Left ventricle myocardium superior (tissue), 1 donor: ENCODE measurements around the gene TMEM63B. TPM values are rescaled to one million over a fixed set of nuclear protein-coding genes. Genes with fewer than 3 reads are reported as not detected.

Experiments
- ATAC-seq: fragments of 200-7000 bp; cut with Tn5 transposase; one replicate; pipeline ENCODE4 v1.9.1; 2020; ENCODE audit warnings: mild to moderate bottlenecking, moderate library complexity
- DNase-seq: peaks from one replicate; pipeline ENCODE4 v3.0.0-alpha.2; 2020
- intact Hi-C: fragments of 100-400 bp; cut with micrococcal nuclease; formaldehyde crosslinking; loops from one replicate; pipeline ENCODE4 v1.11.0; 2022
- total RNA-seq: library from RNA; stranded (reverse); fragmentation: NEBNext Ultra II Directional; extraction: Animal tissue kit (Norgen Biotek cat#: 25700); gene quantifications from one replicate; pipeline ENCODE4 v1.2.1, GENCODE V29; 2021
- donor health status: DM: no; HTN: yes; CAD: no; lungs with severe emphysema.

Gene TMEM63B
- total RNA-seq, 1 donor from 2014 or later = 47.3 TPM

DNA sequence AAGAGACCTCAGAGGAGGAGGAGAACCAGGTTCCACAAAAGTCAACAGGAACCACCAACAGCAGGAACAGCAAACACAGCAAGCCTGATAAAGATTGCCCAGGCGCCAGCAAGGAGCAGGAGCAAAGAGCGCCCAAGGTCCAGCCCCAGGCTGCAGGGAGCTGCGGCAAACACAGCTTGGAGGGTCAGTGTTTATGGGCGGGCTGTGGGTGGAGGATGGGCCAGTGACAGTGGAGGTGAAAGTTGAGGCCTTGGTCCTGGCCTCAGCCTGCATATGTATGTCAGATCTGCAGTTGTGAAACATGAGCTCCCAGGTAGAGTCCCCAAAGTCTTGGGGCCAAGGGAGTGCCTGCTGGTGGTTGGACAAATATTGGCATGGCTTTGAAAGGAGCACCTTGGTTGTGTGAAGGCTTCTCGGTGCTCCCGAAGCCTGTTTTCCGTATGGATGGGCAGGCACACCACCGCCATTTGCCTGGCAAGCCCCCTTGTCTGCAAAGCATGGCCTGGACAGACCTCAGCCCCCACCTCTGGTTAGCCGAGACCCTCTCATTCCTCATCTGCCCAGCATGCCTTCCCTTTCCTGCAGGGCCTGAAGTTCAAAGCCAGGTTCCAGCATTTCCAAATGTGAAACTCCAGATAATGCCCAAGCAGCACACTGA lies 29.3 kb downstream of the TMEM63B start:
- intact Hi-C loops = no loop called here
- ATAC-seq (no peak), DNase-seq (no peak)

DNA sequence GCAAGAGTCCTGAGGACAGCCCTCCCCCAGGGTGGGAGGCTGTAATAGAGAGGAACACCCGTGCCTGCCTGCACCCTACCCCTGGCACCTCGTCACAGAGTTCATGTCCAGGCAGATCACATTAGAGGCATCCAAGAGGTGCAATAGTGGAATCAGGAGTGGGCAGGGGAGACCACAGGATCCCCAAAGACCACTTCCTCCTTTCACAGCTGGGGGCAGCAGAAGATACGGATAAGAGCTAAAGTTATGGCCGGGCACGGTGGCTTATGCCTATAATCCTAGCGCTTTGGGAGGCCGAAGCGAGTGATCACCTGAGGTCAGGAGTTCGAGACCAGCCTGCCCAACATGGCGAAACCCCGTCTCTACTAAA lies 29.8 kb downstream of the TMEM63B start:
- ATAC-seq (no peak), DNase-seq (no peak)
- intact Hi-C loops = no loop called here

DNA sequence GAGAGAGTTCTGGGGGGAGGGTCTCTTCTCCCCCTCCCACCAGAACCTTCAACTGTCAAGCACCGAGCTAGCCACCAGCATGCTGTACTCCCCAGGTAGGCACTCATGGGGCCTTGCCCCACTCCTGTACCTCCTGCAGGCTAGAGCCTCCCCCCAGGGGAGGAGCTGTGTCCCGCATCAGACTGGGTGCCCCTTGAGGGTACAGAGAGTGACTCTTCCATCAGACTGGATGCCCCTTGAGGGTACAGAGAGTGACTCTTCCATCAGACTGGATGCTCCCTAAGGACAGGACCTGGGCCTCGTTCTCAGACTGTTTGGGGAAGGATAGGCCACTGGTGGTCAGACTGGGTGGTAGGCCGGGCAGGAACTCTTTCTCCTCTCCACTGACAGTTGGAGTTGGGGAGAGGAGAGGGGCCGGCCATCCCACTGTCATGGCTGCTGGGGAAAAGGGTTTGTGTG lies 31.4 kb downstream of the TMEM63B start, which contains the start of gene CAPN11:
Gene CAPN11, plus strand, starts transcription at position 51 of the 459 bp plus-strand sequence. Its CDS starts 29 bp downstream, at position 80.
- DNase-seq (no peak), ATAC-seq (no peak)
- intact Hi-C loops = no loop called here

DNA sequence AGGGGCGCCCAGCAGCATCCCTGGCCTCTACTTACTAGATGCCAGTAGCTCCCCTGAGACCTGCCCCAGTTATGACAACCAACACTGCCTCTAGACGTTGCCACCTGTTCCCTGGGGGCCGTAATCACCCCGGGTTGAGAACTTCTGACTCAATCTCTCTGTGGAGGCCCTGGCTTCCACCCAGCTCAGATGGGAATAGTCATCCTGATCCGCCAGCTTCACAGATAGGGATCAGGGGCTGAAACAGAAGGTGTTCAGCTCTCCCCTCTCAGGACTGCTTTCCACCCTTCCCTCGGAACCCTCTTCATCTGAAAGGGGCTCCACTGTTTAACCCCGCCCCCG lies 34.6 kb downstream of the TMEM63B start:
- intact Hi-C loops = no loop called here
- ATAC-seq (no peak), DNase-seq (no peak)

DNA sequence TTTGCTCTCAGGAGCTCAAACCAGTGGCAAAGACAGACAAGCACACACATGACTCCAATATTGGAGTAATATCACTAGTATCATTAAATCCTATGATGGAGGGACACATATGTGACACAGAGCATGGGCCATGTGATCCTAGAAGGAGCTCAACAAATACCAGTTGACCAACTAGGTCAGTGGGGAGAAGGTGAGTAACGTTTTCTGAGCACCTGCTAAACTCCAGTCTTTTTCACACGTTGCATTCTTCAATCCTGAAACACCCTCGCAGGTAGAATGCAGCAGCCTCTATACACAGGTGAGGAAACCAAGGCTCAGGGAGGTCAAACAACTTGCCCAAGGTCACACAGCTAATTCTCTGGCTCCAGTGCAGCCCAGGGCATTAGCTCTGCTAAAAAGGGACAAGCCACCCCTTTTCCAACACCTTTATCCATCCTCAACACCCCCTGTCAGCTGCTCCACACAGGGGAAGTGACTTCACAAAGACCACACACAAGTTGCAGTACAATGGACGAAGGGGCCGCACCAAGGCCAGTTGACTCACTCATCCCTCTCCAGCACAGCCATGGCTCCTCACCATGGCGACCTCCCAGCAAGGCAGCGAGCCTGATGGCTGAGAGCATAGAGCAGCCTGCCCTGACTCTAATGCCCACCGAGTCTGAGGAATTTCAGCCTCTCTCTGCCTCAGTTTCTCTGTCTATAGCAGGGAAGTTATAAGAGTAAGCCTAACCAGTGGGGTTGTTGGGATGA lies 35.7 kb downstream of the TMEM63B start:
- no peak for DNase-seq
- ATAC-seq = no peak
- intact Hi-C loops = no loop called here

DNA sequence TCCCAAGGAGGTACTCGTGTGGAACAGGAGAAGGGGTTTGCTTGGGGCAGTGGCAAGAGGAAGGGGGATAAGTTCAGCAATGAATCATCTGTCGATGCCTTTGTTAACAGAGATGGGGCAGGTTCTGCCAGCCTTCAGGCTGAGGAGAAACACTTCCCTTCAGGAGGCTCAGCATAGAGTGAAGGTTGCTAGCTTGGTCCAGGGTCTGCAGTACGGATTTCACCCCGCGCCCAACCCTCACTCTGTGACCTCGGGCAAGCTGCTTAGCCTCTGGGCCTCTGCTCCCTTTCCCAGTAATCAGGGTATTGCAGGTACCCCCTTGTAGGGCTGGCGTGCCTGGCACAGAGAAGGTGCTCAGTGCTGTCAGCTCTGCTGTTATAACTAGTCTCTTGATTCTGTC lies 38.8 kb downstream of the TMEM63B start:
- intact Hi-C loops = no loop called here
- no peak for DNase-seq
- ATAC-seq = no peak

DNA sequence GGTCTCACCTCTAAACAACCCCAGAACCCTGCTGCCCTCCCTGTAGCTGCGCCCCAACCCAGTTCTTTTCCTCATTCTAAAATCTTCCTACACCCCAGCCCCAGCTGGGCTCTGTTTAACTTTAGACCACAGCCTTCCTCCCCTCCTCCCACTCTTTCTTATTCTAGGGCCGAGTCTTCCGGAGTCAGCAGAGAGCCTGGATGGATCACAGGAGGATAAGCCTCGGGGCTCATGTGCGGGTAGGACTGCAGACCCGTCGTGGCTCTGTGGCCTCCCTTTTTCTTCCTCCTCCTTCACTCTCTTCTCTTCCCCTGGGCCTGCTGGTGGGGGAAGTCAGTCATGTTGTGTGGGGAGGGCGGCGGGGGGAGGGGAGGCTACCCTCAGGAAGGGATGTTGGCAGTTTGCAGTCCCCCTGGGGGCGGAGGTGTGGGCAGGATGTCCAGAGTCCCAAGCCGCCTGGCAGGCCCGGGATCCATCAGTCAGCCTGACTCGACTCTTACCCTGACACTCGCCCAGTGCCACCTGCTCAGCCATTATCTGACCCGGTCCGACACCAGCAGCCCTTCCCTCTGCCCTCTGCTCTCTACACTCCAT lies 39.3 kb downstream of the TMEM63B start:
- no peak for ATAC-seq
- peak; percentile 21 for DNase-seq
- intact Hi-C loops = no loop called here

DNA sequence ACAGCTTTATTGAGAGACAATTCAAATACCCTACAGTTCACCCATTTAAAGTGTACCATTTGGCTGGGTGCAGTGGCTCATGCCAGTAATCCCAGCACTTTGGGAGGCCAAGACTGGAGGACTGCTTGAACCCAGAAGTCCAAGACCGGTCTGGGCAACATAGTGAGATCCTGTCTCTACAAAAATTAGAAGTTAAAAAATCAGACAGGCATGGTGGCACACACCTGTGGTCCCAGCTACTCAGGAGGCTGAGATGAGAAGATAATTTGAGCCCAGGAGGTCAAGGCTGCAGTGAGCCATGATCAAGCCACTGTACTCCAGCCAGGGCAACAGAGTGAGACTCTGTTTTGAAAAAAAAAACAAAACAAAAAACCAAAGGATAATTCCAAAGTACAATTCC lies 40.2 kb downstream of the TMEM63B start:
- DNase-seq (no peak), ATAC-seq (no peak)
- intact Hi-C loops = no loop called here

DNA sequence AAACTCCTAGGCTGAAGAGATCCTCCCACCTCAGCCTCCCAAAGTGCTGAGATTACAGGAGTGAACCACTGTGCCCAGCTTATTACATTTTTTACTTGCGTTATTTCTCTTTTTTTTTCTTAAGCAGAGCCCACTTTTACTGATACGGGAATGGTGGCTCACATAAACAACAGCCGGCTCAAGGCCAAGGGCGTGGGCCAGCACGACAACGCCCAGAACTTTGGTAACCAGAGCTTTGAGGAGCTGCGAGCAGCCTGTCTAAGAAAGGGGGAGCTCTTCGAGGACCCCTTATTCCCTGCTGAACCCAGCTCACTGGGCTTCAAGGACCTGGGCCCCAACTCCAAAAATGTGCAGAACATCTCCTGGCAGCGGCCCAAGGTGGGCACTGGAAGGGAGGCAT lies 41.8 kb downstream of the TMEM63B start:
- ATAC-seq = no peak
- DNase-seq = peak; percentile 52
- intact Hi-C loops = no loop called here

DNA sequence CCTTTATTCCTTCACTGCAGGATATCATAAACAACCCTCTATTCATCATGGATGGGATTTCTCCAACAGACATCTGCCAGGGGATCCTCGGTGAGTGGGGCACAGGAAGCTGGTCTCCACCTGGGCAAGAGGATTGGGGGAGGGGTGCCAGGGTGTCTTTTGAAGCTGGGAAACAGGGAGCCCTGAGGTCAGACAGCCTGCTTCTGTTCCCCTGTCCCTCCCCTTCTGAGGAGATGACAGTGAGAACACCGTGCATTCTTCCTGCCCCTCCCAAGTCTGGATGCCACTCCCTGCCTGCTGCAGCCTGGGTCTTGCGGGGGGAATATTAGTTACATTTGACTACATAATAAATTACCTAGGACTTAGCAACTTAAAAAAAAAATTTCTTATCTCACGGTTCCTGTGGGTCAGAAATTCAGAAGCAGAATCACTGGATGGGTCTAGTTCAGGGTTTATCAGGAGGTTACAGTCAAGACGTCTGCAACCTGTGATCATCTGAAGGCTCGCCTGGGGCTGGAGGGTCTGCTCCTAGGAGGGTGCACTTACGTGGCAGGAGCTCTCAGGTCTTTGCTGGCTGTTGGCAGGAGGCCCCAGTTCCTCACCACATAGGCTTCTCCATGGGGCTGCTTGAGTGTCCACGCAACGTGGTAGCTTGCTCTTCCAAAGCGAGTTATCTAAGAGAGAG lies 42.7 kb downstream of the TMEM63B start:
- intact Hi-C loops = no loop called here
- DNase-seq (no peak), ATAC-seq (no peak)

DNA sequence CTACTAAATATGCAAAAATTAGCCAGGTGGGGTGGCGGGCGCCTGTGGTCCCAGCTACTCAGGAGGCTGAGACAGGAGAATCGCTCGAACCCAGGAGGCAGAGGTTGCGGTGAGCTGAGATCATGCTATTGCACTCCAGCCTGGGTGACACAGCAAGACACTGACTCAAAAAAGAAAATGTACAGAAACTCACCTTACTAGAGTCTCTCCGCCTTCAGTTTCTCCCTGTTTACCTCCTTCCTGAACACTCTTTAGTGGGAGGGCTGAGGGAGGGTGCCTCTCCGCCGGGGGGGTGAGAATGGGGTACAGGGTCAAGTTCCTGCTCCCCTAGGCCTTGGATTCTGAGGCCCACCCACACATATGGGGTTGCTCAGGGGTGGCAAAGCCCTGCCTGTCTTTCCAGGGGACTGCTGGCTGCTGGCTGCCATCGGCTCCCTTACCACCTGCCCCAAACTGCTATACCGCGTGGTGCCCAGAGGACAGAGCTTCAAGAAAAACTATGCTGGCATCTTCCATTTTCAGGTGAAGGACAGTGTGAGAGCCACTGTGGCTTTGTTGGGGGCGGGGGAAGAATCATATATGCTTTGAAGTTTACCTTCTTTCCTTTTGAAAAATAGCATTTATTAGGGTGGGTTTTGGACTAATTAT lies 44.7 kb downstream of the TMEM63B start:
- intact Hi-C loops = loop anchor here (2.0 kb wide), 1 partner anchor 65 kb away; no protein-coding TSS in a partner anchor
- DNase-seq (peak; percentile 21), ATAC-seq (no peak)

DNA sequence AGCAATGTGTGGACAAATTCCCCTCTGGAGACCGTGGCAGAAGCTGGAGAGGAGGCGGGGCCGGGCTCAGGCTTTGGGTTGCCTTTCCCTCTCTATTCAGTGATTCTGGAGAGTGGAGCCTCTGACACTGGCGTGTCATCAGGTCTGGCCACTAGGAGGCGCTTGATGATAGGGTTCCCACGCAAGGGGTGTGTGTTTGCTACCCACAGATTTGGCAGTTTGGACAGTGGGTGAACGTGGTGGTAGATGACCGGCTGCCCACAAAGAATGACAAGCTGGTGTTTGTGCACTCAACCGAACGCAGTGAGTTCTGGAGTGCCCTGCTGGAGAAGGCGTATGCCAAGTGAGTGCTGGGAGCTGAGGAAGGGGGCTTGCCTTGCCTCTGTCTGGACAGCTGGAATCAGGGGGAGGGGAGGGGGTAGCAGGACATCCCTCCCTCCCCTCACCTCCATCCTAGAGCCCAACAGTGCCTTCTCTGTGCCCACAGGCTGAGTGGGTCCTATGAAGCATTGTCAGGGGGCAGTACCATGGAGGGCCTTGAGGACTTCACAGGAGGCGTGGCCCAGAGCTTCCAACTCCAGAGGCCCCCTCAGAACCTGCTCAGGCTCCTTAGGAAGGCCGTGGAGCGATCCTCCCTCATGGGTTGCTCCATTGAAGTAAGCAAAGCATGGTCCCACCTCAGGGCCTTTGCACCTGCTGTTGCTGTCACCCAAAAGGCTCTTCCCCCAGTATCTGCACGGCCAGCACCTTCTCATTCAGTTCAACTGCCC lies 45.6 kb downstream of the TMEM63B start:
- intact Hi-C loops = loop anchor here (2.0 kb wide), 1 partner anchor 64 kb away; no protein-coding TSS in a partner anchor
- peak; percentile 94 for ATAC-seq
- peak; percentile 90 for DNase-seq

DNA sequence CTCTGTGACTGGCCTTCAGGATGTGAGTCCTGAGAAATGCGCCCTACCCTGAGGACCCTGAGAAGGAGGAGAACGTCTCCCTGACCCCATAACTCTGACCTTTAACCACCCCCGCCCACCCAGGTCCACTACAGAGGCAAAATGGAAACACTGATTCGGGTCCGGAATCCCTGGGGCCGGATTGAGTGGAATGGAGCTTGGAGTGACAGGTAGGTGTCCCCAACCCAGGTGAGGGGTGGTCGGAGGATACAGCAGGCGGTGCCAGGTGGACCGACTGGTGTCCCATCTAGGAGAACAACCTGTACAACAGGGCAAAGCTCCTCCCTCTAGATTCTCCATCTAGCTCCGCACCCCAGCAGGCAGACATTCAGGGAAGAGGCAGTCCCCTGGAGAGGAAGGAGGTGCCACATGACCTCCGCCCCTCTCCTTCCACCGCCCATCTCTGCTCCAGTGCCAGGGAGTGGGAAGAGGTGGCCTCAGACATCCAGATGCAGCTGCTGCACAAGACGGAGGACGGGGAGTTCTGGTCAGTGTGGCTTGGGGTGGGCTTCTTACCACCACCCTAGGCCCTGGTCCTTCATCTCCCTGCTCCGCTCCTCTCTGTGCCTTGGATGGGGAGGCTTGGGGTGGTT lies 48.9 kb downstream of the TMEM63B start:
- ATAC-seq (no peak), DNase-seq (peak; percentile 24)
- intact Hi-C loops = no loop called here

DNA sequence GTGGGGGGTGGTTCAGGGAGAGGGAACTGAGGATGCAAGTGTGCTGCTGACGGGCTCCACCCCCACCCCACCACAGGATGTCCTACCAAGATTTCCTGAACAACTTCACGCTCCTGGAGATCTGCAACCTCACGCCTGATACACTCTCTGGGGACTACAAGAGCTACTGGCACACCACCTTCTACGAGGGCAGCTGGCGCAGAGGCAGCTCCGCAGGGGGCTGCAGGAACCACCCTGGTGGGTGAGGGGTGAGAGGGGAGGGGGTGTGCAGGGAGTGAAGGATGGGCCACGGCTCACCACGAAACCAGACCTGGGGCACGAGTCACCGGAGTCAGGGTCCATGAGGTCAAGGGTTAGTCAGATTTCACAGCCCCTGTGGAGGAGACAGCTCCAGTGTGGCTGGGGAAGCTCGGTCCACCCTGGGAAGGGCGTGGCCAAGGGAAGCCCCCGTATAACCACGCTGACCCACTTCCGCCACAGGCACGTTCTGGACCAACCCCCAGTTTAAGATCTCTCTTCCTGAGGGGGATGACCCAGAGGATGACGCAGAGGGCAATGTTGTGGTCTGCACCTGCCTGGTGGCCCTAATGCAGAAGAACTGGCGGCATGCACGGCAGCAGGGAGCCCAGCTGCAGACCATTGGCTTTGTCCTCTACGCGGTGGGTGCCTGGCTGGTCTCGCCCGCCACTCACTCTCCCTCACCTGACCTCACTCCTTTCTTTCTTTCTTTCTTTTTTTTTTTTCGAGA lies 49.6 kb downstream of the TMEM63B start:
- DNase-seq = peak; percentile 9
- intact Hi-C loops = no loop called here

DNA sequence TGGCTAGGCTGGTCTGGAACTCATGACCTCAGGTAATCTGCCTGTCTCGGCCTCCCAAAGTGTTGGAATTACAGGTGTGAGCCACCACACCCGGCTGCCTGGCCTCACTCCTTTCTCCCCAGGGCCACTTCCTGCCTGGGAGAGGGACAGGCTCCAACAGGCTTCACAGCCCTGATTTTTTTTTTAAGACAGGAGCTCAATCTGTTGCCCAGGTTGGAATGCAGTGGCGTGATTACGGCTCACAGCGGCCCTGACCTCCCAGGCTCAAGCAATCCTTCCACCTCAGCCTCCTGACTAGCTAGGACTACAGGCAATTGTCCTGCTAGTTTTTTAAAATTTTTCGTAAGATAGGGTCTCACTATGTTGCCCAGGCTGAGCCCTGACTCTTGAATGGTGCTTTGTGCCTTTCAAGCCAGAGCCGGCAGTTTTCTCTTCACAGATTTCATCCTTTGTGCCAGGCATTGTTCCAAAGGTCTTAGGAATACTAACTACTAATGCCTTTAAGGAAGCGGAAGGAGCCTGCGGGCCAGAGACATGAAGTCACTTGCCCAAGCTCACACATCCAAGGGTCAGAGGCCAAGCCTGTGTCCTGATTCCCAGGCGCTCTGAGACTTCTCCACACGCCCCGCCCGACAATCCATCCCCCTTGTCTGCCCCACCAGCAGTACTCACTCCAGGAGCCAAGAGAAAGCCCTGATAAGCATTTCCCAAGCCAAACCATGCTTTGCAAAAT lies 50.5 kb downstream of the TMEM63B start:
- DNase-seq (peak; percentile 83), ATAC-seq (peak; percentile 91)
- intact Hi-C loops = no loop called here

More for the DNA sequence above, 49.6 kb downstream of the TMEM63B start:
- ATAC-seq = no peak

DNA sequence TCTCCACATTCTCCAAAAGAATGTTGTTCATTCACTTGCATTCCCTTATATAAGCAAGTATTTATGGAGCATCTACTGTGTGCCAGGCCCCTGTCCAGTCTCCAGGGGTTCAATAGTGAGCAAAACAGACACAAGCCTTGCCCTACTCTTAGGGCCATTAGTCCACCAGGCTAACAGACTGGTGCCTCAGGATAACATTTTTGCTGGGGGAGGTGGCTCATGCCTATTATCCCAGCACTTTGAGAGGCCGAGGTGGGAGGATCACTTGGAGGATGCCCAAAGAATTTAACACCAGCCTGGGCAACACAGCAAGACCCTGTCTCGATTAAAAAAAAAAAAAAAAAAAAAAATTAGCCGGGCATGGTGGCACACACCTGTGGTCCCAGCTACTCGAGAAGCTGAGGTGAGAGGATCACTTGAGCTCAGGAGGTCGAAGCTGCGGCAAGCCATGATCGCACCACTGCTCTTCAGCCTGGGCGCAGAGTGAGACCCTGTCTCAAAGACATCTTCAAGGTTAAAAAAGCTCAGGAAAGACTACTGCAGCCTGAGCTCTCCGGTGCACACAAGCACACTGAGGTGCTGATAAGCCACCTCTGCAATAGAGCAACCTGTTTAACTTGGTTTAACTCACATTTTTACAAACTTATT lies 51.2 kb downstream of the TMEM63B start:
- intact Hi-C loops = no loop called here
- peak; percentile 9 for DNase-seq
- no peak for ATAC-seq
